Measurements from ENCODE around the gene FBN2. TPM values are rescaled to one million over a fixed set of nuclear protein-coding genes. Genes with fewer than 3 reads are reported as not detected.

FBN2 gene
- total and polyA plus RNA-seq, 2 experiments from 2014 or later: 725 to 2,094 TPM

DNA sequence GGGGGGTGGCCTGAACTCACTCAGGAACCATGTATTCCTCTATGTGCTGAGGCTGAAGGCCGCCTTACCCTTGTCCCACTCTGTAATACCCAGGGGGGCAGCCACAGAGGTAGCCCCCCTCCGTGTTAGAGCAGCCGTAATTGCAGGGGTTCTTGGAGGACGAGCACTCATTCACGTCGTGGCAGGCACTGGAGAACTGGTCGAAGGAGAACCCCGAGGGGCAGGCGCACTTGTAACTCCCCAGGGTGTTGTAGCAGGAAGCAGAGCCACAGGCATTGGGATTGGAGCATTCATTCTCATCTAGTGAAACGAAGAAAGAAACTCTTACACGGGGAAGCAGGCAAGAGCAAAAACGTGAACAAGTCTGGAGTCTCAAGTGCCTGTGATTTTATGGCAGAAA, 274.7 kb downstream of the FBN2 start:
- H3K36me3 ChIP-seq: peaks cover 95% of the 10 kb centered on the region
- DNase-seq (ENCODE audit: low read depth in 1 of 2, low spot score in 1 of 2): no peak
- TF ChIP-seq, protein P1, sequence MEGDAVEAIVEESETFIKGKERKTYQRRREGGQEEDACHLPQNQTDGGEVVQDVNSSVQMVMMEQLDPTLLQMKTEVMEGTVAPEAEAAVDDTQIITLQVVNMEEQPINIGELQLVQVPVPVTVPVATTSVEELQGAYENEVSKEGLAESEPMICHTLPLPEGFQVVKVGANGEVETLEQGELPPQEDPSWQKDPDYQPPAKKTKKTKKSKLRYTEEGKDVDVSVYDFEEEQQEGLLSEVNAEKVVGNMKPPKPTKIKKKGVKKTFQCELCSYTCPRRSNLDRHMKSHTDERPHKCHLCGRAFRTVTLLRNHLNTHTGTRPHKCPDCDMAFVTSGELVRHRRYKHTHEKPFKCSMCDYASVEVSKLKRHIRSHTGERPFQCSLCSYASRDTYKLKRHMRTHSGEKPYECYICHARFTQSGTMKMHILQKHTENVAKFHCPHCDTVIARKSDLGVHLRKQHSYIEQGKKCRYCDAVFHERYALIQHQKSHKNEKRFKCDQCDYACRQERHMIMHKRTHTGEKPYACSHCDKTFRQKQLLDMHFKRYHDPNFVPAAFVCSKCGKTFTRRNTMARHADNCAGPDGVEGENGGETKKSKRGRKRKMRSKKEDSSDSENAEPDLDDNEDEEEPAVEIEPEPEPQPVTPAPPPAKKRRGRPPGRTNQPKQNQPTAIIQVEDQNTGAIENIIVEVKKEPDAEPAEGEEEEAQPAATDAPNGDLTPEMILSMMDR (IDR thresholded peaks at IDR 0.05; ENCODE audit: low read depth, low read length): no peak
- H3K27me3 ChIP-seq: no peaks in the 10 kb centered on the region
- H3K9me3 ChIP-seq (ENCODE audit: low read depth): no peaks in the 10 kb centered on the region
- H3K27ac ChIP-seq: peak overlapping the region; percentile 34
- no peak overlapping the region for H3K4me3 ChIP-seq
- H3K4me1 ChIP-seq (ENCODE audit: low read depth): no peaks in the 10 kb centered on the region

DNA sequence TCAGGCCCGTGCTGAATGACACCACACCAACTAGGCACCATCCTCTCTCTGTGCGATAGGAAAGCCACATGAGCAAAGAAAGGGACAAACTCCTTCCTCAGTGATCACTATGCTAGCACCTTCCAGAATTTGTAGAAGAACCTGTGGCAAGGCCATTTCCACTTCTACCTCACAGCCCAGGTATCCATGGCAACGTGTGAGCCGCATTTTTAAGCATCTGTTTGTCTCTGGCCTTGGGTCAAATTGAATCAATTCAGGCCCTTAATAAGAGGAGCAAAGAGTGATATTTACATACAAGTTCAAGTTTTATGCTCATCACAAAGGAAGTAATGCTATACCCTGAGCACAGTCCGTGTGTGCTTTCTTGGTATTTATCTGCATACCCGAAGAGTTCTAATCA, 275.1 kb downstream of the FBN2 start:
- H3K9me3 ChIP-seq (ENCODE audit: low read depth): no peaks in the 10 kb centered on the region
- peaks cover 98% of the 10 kb centered on the region for H3K36me3 ChIP-seq
- H3K27me3 ChIP-seq: no peaks in the 10 kb centered on the region
- H3K4me3 ChIP-seq: no peak overlapping the region
- no peak for DNase-seq (ENCODE audit: low read depth in 1 of 2, low spot score in 1 of 2)
- TF ChIP-seq, protein P1 (IDR thresholded peaks at IDR 0.05; ENCODE audit: low read depth, low read length): no peak
- H3K4me1 ChIP-seq (ENCODE audit: low read depth): no peaks in the 10 kb centered on the region
- peak overlapping the region; percentile 34 for H3K27ac ChIP-seq

DNA sequence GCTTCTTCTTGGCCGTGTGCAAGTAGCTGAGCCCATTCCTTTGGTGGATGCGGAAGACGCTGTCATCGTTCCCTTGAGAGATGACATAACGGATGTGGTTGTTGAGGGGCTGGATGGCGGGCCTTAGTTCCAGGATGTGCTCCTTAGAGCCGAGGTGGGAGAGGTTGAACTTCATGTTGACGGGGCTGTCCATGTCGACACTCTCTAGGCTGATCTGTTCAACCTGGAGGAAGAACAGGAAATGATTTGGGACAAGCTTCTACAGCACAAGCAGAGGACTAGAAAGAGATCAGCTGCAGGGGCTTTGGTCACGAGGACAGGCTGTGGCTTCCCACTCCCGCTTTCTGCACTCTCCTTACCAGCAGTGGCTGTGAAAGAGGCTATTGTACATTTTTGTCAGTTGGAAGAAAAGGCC, 278.4 kb downstream of the FBN2 start:
- no peak overlapping the region for H3K4me3 ChIP-seq
- TF ChIP-seq, protein P1 (IDR thresholded peaks at IDR 0.05; ENCODE audit: low read depth, low read length): no peak
- no peaks in the 10 kb centered on the region for H3K4me1 ChIP-seq (ENCODE audit: low read depth)
- peak in 1 of 2 donors; percentile 64 for DNase-seq (ENCODE audit: low read depth in 1 of 2, low spot score in 1 of 2)
- peak overlapping the region; percentile 34 for H3K27ac ChIP-seq
- no peaks in the 10 kb centered on the region for H3K9me3 ChIP-seq (ENCODE audit: low read depth)
- H3K36me3 ChIP-seq: peaks cover 92% of the 10 kb centered on the region
- H3K27me3 ChIP-seq: no peaks in the 10 kb centered on the region

DNA sequence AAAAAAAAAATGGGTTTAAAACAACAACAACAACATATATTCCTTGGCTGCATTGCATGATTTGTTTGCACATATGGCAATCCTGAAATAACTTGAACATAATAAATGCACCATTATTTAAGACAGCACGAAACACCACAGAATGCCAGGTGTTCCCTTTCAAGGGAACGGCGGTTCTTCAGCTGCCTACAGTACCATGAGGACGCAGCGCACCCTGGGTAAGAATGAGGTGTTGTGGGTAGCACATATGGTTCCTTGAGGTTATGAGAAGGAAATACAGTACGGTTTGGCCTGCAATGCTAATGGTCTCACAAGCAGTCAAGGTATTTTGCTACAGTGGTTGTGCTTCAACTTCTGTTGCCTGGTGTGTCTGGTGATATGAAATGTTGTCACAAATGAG, 279.7 kb downstream of the FBN2 start:
- Histone ChIP-seq H3K27ac (peak overlapping the region; percentile 53), H3K36me3 (peaks cover 80% of the 10 kb centered on the region), H3K4me3 (no peak overlapping the region), H3K4me1 (ENCODE audit: low read depth) (no peaks in the 10 kb centered on the region), H3K27me3 (no peaks in the 10 kb centered on the region), H3K9me3 (ENCODE audit: low read depth) (no peaks in the 10 kb centered on the region)
- DNase-seq (ENCODE audit: low read depth in 1 of 2, low spot score in 1 of 2): no peak
- TF ChIP-seq, protein P1 (IDR thresholded peaks at IDR 0.05; ENCODE audit: low read depth, low read length): no peak

DNA sequence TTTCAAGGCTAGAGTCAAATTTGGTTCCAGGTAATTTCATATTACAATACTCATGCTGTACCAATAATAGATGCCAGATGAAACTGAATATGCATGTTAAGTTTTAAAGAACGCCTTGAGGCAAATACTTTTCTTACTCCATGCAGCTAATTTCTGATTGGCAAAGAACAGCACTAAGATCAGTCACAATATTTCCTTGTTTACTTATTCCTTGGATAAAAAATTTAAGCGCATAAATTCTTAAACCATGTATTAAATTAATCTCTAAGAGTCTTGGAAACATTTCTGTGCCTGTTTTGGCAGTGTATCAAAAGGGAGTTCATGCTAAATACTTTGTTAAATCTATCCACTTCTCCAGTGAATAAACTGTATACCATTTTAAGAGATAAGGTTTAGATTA, 281.0 kb downstream of the FBN2 start:
- Histone ChIP-seq H3K9me3 (ENCODE audit: low read depth) (no peaks in the 10 kb centered on the region), H3K4me3 (no peak overlapping the region), H3K4me1 (ENCODE audit: low read depth) (no peaks in the 10 kb centered on the region), H3K27me3 (no peaks in the 10 kb centered on the region), H3K27ac (peak overlapping the region; percentile 53), H3K36me3 (peaks cover 67% of the 10 kb centered on the region)
- DNase-seq (ENCODE audit: low read depth in 1 of 2, low spot score in 1 of 2): no peak
- TF ChIP-seq, protein P1 (IDR thresholded peaks at IDR 0.05; ENCODE audit: low read depth, low read length): no peak

DNA sequence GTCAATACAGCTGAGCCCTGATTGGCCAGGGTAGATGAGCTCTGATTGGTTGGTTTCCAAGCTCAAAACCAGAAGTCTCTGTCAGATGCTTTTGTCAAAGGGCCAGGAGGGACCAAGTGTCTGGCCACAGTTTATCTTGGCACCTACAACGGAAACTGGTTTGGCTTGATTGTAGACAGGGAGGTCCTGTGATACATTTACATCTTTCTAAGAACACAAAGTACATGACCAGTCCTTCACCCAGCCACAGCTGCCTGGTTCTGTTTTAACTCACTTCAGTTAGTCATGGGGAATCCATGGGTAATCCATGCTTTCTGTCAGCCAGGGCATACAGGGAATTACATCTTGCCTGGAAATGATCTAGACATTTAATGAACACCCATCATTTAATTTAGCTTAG, 283.3 kb downstream of the FBN2 start:
- no peaks in the 10 kb centered on the region for H3K27me3 ChIP-seq

More for the DNA sequence above, 283.3 kb downstream of the FBN2 start:
- H3K9me3 ChIP-seq (ENCODE audit: low read depth): no peaks in the 10 kb centered on the region
- no peaks in the 10 kb centered on the region for H3K4me1 ChIP-seq (ENCODE audit: low read depth)
- H3K4me3 ChIP-seq: no peak overlapping the region
- H3K27ac ChIP-seq: no peak overlapping the region
- TF ChIP-seq, protein P1 (IDR thresholded peaks at IDR 0.05; ENCODE audit: low read depth, low read length): no peak
- peak in 1 of 2 donors; percentile 49 for DNase-seq (ENCODE audit: low read depth in 1 of 2, low spot score in 1 of 2)
- H3K36me3 ChIP-seq: peaks cover 44% of the 10 kb centered on the region

Data from cardiac muscle cell (in vitro differentiated cells and primary cell).